ENCODE measurements around the gene GPHA2.

GPHA2 gene

DNA sequence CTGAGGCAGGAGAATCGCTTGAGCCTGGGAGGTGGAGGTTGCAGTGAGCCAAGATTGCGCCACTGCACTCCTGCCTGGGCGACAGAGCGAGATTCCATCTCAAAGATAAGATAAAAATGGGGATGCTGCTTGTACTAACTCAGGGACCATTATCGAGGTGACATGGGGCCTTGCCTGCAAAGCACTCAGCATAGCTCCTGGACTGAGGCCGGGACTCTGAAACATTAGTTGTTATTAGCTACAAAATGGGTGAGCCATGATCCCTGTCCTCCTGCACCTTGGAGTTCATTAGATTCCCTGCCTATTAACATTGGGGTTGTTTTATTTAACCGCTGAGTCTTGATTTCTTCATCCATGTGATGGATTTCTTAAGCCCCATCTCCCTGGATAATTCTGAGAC, 6.1 kb downstream of the GPHA2 start:
- ATAC-seq: no peak

DNA sequence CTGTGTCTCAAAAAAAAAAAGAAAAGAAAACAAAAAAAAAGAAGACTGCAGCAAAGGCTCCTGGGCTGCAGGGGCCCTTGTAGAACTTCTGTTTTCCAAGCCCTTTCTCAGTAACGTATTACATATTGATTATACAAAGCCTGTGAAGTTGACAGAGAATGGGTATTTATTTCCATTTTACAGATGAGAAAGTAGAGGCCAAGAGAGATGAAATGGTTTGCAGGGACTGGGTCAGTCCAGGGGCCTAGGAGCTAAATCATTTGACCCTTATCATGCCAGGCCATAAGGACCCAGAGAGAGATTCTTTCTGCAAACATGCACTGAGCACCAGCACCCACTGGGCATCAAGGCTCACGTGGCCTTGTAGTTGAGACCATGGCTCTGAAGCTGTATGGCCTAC, 6.7 kb downstream of the GPHA2 start:
- ATAC-seq: no peak

DNA sequence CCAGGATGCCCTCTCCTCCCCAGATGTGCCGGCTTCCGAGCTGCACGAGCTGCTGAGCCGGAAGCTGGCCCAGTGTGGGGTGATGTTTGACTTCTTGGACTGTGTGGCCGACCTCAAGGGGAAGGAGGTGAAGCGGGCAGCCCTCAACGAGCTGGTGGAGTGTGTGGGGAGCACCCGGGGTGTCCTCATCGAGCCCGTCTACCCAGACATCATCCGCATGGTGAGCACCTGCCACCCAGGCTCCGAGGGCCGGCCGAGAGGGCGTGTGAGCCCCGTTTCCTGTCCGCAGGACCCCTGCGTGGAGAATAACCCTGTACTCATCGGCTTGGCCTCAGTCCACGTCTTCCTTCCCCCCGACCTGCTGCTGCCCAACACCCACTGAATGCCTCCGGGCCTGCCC, 9.0 kb downstream of the GPHA2 start:
- no peak for ATAC-seq

DNA sequence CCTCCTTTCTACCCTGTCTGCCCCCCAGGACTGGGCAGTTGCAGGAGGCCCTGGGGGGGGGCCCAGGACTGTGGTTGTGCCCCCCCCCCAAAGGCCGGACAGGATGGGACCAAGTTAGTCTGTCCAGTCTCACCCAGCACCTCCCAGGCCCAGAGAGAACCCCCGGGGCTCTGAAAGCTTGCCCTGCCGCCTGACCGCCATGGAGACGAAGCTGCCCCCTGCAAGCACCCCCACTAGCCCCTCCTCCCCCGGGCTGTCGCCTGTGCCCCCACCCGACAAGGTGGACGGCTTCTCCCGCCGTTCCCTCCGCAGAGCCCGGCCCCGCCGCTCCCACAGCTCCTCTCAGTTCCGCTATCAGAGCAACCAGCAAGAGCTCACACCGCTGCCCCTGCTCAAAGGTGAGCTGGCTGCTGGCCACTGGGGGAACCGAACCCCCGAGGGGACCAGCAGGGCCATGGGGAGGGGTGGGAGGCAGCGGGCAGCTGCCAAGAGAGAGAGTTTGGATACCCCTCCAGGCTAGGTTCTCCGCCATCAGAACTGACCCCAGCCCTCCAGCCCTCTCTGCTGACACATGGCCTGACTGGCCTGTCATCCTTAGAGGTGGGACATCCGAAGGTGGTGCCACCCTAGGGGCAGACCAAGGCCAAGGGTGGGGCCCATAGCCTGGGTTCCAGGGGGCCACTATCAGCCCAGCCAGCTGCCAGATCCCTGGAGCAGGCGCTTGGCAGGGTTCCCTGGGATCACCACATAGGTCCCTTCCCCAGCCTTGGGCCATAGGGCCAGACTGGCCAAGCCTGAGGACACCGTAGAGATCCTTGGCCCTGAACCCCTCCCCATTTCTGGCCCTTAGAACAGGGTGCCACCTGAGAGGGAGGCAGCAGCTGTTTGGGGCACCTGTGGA, 9.9 kb downstream of the GPHA2 start:
- no peak for ATAC-seq

DNA sequence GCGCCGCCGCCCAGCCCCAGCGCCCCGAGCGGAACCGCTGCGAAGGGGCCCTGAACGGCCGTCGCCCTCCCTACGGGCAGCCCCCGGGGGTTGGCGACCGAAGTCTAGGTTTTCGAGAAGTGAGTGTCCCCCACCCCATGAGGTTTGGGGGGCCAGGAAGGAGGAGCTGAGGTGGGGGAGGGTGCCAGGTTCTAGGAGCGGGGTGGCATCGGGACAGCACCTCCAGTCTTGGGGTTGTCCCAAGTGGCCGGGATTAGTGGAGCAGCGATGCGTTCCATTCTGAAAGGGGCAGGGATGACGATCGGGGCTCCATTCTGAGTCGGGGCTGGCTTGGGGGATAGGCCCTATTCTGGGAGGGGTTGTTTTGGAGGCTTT, 10.8 kb downstream of the GPHA2 start:
- peak in 1 of 2 donors; percentile 0 for ATAC-seq

DNA sequence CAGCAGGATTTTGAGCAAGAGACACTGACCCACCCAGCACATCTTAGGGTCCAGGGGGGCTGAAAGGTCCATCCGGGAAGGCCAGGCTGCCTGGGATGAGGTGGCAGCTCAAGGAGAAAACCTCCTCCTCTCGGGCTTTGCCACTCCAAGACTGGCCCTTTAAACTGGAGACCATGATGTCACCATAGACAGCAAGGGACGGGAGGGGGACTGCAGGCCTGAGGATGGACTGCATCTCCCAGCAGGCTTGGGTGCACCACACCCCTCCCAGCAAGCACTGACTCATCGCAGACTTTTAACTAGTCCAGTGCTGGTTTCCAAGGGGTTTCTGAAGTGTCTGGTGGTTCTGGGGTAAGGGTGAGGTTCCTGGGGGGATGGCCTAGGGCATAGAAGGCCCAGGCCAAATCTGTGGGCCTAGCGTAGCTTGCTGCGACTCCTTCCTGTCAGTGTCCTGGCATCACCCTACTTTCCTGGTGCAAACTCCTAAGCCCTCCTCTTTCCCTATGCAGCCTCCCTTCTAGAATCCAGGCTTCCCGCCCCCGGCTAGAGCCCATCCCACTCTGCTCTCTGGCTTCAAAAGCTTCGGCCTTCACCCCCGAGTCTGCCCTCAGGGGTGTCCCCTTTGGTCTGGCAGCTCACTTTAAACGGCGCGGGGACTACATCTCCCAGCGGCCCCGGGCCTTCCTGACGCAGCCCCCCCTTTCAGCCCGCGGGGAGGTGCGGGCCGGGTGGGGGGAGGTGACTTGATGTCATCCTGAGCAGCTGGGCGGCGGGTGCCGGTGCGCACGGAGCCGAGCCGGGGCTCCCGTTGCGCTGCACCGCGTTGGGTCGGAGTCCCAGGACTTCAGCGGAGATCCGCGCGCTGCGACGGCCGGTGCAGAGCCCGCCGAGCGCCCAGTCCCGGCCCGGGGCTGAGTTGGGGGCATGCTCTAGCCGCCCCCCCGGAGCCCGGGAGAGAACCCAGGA, 11.5 kb downstream of the GPHA2 start, which contains the start of gene PPP2R5B:
TSS of gene PPP2R5B (plus strand) at position 746 of the 966 bp plus-strand sequence. CDS start 1,046 bp downstream, outside the sequence.
- peak; percentile 96 to 97 for ATAC-seq

DNA sequence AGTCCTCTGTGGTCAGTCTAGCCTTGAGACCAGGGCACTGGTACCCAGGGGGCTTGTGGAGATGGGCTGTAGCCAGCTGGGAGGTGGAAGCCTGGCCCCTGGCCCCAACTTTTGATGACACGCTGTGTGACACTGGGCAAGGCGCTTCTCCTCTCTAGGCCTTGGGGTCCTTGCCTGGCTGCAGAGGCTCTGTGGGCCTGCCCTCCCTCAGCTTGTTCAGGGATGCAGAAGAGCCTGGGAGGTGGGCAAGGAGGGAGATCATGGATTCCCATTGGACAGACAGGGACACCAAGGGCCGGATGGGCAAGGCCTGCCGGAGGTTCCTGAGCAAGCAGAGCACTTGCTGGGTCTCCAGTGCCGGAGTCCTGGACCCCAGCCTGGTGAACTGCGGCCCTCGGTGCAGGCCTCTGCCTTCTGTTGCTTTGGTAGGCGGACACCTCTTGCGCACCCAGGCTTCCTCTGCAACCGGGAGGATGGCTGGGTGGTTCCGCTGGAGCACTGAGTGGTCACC, 12.5 kb downstream of the GPHA2 start:
- ATAC-seq: no peak

DNA sequence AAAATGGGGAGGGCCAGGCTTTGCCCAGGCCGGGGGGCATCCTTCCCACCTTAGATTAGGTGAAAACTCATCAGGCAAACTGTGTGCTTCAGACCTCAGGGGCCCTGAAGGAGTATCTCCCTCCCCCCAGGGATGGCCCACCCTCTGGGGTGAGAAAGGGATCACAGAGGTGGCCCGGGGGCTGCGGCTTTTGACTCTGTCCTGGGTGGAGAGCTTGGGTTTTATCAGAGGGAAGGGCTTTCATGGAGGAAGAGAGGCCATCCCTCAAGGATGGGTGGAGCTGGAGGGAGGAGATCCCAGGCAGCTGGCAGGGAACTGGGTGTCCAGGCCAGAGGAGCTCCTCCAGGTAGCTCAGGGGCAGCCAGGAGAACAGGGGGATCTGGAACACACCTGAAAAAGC, 14.3 kb downstream of the GPHA2 start:
- ATAC-seq: no peak

DNA sequence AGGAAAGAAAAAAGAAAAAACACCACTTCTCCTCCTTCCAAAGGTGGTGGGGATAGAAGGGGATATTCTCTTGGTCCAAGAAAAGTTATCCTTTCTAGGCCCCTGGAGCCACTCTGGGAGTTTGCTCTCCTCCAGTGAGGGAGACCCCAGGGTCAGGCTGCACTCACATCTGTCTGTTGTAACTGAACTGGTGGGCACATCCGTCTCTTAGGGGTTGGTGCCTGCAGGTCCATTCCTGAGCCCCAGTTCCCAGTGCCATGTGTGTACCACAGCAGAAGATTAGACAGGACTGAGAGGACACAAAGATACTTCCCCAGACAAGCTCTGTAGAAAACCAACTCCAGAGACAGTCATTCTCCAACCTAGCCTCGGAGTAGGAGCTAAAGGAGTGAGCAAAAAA, 15.6 kb downstream of the GPHA2 start:
- no peak for ATAC-seq

DNA sequence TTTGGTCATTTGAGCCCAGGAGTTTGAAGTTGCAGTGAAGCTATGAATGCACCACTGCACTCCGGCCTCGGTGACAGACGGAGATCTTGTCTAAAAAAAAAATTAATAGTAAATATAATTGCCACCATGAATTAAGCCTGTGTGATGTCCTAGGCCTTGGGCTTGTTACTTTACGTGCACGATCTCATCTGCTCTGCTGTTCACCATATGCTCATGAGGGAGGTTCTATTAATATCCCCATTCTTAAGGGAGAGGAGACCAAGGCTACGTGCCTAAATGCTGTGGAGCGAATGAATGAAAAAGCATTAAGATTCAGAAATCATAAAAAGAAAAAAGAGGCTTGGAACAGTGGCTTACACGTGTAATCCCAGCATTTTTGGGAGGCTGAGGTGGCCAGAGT, 16.1 kb downstream of the GPHA2 start:
- no peak for ATAC-seq

DNA sequence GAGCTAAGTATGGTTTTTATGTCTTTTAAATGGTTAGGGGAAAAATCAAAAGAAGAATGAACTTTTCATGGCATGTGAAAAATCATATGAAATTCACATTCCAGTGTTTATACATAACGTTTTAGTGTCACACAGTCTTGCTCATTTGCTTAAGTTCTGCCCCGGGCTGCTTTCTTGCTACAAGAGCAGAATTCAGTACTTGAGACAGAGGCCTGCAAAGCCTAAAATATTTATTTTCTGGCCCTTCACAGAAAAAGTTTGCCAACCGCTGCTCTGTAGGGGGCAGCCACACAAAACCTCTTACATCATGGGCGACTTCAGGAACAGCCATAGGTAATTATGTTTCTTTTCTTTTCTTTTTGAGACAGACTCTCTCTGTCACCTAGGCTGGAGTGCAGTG, 17.7 kb downstream of the GPHA2 start:
- no peak for ATAC-seq

DNA sequence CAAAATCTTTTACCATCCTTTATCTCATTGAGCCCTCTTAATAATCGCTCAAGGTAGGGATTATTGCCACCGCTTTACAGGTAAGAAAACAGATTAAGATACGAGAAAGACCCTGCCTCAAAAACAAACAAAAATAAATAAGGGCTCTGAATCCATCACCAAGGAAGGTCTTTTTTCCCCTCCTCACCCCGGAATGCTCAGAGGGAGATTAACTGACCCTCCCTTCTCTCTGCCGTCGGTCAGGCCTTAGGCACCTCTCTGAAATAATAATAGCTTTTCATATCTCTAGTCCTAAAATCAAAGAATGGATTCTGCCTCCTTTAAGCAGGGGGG, 18.1 kb downstream of the GPHA2 start:
- ATAC-seq: no peak

DNA sequence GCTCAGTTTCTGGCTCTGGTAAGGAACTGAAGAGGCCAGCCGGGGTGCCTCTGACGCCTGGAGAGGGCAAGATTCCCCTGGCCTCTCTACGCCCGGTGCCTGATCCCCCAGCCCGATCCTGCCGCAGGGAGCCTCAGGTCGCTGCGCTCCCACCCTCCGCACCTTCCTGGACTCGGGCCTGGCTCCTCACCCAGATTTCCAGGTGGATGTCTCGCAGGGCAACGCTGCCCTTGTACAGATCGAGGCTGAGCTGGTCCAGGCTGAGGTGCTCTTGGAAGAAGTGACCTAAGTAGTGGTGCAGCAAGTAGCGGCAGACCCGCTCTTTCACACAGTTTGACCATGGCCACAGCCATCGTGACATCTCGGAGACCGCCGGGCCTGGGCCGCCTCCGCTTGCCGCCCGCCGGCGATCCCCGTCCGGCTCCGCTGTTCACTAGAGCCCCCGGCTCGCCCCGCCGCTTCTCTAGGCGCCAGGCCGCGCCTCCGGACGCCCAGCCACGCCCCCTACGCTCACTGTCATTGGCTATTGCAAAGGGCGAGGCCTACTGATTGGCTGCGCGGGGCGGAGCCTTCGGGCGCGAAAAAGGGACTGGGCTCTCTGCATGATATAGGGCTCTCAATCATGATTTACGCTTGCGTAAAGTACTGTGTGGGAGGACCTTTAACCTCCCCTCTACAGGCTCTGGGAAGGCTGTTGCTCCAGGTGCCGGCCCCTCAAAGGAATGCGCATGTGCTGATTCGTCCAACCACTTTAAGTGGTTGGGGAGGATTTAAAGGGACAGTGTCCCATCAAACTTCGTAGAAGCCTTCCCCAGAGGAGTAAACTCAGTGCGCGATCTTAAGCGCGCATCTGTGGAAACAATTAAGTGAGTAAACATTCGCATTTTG, 18.7 kb downstream of the GPHA2 start, which contains the start of gene ATG2A:
TSS of gene ATG2A (minus strand) at position 435 of the 888 bp plus-strand sequence. CDS start at position 361, 74 bp downstream.
- peak; percentile 98 to 99 for ATAC-seq

DNA sequence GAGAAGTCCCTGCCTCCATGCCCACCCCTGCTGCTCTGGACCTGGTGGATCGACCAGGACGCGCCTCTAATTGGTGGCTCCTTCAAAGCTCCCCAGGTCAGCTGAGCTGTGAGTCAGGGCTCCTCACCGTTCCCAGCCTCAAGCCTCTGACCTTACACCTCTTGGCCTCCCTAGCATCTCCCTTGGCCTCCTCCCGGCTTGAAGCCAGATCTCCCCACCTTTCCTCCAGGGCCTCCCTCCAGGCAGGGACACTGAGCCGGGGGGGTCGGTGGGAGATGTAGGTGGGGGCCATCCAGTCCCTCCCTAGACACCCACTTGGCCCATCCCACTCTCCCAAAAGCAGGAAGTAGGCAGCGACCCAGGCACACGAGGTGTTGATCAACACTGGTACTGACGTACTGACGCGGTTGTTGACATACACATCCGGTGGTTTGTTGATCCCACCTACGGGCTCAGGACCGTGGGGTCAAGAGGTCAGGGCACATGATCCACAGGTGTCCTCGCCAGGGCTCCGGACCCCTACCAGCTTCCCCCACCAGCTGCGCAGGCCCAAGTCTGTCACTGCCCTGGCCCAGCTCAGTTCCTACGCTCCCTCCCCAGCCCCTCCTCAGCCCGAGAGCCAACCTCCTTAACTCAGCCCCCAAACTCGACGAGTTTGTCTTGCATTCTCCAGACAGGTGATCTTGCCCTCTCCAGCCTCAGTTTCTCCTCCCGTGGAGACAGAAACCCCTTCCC, 19.5 kb downstream of the GPHA2 start:
- ATAC-seq: no peak

DNA sequence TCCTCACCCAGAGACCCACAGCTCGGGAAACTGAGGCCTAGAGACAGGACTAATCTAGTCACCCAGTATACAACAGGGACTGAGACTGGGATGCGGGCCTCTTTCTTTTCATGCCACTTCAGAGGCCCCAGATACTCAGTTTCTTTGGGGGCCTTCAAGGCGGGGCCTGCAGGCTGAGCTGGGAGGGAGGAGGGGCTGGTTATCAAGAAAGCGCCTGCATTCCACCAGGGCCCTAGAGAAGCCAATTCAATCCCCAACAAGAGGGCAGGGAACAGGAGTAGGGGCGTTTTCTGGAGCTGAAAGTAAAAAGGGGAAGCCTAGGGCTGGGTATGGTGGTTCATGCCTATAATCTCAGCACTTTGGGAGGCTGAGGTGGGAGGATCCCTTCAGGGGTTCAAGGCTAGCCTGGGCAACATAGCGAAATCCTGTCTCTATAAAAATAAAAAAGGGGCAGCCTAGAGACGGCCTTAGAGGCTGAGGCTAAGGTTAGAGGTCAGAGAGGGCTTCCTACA, 20.3 kb downstream of the GPHA2 start:
- ATAC-seq: no peak

DNA sequence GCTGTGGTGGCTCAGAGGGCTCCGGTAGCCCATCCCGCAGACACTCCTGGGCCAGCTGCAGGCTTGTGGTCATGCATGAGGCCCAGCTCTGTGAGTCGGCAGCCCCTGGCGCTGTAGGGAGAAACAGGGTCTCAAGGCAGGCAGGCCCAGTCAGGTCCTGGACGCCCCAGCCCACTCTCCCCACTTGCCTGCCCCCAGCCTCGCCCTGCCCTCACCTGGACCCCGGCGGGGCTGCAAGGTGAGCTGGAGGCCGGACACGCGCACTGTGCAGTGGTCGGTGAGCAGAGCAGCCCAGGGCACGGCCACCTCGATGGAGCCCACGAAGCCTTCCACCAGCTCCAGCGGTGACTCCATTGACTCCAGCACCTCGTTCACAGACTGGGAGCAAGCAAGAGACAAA, 21.6 kb downstream of the GPHA2 start:
- ATAC-seq: no peak

DNA sequence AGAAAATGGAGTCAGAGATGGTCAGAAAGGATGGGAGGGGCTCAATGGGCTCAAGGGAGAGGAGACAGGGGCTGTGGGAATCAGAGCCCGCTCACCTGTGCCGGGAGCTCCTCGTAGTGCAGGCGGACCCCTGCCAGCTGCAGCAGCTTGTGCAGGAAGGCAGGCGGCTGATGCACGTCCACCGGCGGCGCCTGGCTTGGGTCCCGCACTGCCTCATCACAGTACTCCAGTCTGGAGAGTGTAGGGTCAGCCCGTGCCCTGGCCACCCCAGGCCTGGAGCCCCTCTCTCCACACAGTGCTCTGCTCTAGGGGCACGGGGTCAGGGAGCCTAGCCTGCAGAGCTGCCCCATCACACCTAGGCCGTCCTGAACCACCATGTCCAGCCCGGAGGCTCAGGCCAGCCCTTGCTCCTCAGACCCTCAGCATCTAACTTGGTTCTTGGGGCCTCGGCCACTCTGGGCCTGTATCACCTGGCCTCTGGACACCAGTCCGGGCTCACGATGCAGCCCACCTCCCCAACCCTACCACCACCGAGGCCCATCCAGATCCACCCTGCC, 22.4 kb downstream of the GPHA2 start:
- ATAC-seq: no peak

DNA sequence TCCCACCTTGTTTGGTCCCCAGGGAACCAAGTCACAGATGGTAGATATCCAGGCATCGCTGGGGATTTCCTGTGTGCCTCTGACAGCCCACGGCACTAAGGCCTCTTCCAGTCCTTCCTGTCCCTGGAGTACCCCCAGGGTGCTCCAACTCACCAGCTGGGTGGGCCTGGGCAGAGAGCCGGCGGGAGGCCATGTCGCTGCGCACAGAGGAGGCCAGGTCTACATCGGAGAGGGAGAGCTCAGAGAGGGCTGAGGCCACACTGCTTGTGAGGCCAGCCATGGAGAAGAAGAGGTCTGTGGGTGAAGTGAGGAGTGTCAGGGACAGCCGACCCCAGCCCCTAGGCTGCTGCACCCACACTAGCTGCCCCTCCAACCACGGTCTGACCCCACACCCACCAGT, 24.0 kb downstream of the GPHA2 start:
- no peak for ATAC-seq

DNA sequence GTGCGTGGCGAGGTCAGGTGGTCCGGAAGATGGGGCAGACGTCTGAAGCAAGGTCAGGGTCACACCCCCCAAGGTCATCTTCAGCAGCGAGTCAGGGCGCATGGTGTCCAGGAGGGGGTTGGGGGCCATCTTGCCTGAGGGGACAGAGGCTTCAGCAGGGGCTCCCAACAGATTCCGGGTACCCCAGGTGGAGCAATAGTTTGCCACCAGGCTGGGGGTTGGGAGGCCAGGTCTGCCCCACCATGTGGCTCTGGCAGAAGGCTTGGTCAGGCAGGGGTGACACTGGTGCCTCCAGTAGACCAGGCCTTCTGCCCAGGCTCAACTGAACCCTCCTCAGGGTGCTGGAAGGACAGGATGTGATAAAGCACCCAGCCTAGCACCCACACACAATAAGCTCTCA, 24.6 kb downstream of the GPHA2 start:
- ATAC-seq: no peak

DNA sequence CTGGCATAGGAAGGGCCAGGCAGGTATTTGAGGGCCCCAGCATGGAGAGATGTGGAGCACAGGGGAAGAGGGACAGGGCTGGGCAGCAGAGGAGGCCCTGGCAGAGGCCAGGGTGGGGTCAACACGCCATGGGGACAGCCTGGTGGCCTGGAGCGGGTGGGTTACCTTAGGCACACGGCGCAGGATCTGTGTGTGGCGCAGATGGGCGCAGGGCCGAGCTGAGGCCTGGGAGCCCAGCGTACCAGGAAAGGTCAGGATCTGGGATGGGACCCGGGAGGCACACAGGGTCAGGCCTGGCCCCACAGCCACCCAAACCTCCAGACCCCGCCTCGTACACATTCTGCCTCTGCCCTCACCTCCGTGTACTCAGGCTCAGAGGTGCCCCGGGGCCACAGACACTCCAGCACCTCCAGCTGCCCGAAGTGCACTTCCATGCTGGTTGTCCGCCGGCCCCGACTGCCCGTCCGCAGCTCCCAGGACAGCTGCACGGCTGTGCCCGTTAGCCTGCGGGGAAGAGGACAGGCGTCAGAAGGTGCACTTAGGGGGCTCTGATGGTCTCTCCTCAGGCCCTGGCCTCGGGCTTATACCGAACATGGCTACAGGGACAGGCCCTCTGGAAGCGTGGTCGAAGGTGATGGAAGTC, 25.1 kb downstream of the GPHA2 start:
- ATAC-seq: no peak

Measured in activated CD4-positive, CD25-positive, alpha-beta regulatory T cell treated with anti-CD3 and anti-CD28 coated beads, Interleukin-2, amount 50 U/mL, for 24 hours (primary cell).